HepG2 (cell line): Measurements from ENCODE around the gene ACACB. TPM values are rescaled to one million over a fixed set of nuclear protein-coding genes. Genes with fewer than 3 reads are reported as not detected.

ENCODE experiments used
- ATAC-seq: fragments of 200-7000 bp; cut with Tn5 transposase; 3 replicates; pipeline ENCODE4 v1.9.1; 2020; ENCODE audit warnings: mild to moderate bottlenecking, moderate library complexity
- BruUV-seq: library from RNA; stranded (reverse); fragments of 400-500 nt; replicated peaks from 2 replicates; lab custom pipeline; 2021; lab: Mats Ljungman, UMichigan
- CTCF ChIA-PET: fragments of 300-600 bp; formaldehyde crosslinking; extraction: SDS; loops from one replicate; lab custom pipeline; 2021; ENCODE audit warnings: low total read pairs, inconsistent platforms, low intra/inter-chr PET ratio; lab: Yijun Ruan, JAX
- POLR2A ChIA-PET: fragments of 350-600 bp; sonication (Branson Sonifier 250); formaldehyde crosslinking; loops from one replicate; lab custom pipeline; 2020; ENCODE audit warnings: antibody characterized with exemption, inconsistent platforms; lab: Yijun Ruan, JAX
- DNase-seq: peaks from one replicate; pipeline ENCODE4 v3.0.0-alpha.2; 2015; ENCODE audit warnings: low spot score
- FAIRE-seq: peaks from 3 replicates; lab custom pipeline; 2011; peaks lifted over from hg19 to GRCh38; lab: Jason Lieb, UNC
- H2AFZ ChIP-seq: one replicate; pipeline ENCODE4 v1.6.1; 2011; ENCODE audit warnings: low read length, inconsistent platforms
- H3K27ac ChIP-seq: fragments of 300-600 bp; 3 replicates; pipeline ENCODE4 v1.8.0; 2011; ENCODE audit warnings: mixed run types, mild to moderate bottlenecking, mixed read lengths, low read length, inconsistent platforms; ENCODE audit not compliant: insufficient read depth; ENCODE audit errors: extremely low read length
- H3K27me3 ChIP-seq, 2 experiments: fragments of 200-600 bp in 1 of 2; 2 replicates in 1 of 2; 3 replicates in 1 of 2; pipeline versions ENCODE4 v1.6.0 to v1.8.0; 2011; ENCODE audit warnings: low read length in 2 of 2, mild to moderate bottlenecking in 2 of 2, moderate library complexity in 2 of 2, inconsistent platforms in 1 of 2; ENCODE audit not compliant: insufficient read depth in 2 of 2, control insufficient read depth in 1 of 2
- H3K36me3 ChIP-seq, 2 experiments: fragments of 200-600 bp in 1 of 2; replicated peaks in 1 of 2; 2 replicates in 1 of 2; 3 replicates in 1 of 2; pipeline versions ENCODE4 v1.5.1 to v1.8.0; 2011; ENCODE audit warnings: low read length in 2 of 2, inconsistent platforms in 1 of 2; ENCODE audit not compliant: insufficient read depth in 2 of 2, control insufficient read depth in 1 of 2
- H3K4me1 ChIP-seq: 2 replicates; pipeline ENCODE4 v1.5.1; 2012; ENCODE audit warnings: low read length, inconsistent platforms; ENCODE audit not compliant: insufficient read depth
- H3K4me2 ChIP-seq: 2 replicates; pipeline ENCODE4 v1.6.0; 2011; ENCODE audit warnings: low read depth, low read length, inconsistent platforms
- H3K4me3 ChIP-seq, 3 experiments: fragments of 200-600 bp in 1 of 3; sonication (generic), shearing (Covaris generic) in 1 of 3; replicated peaks in 1 of 3; 2 replicates each; pipeline ENCODE4 v1.5.1; 2011 to 2016; ENCODE audit warnings: low read length in 3 of 3, inconsistent platforms in 2 of 3, low read depth in 2 of 3, mild to moderate bottlenecking in 2 of 3, control low read depth in 1 of 3, mixed read lengths in 1 of 3; ENCODE audit not compliant: insufficient read depth in 1 of 3
- H3K79me2 ChIP-seq: one replicate; pipeline ENCODE4 v1.6.1; 2011; ENCODE audit warnings: low read length, inconsistent platforms; ENCODE audit not compliant: insufficient read depth
- H3K9ac ChIP-seq: 2 replicates; pipeline ENCODE4 v1.6.0; 2011; ENCODE audit warnings: mild to moderate bottlenecking, low read depth, low read length, inconsistent platforms; ENCODE audit not compliant: insufficient read depth
- H3K9me3 ChIP-seq: 2 replicates; pipeline ENCODE4 v1.5.1; 2012; ENCODE audit warnings: mild to moderate bottlenecking, low read length
- H4K20me1 ChIP-seq: 2 replicates; pipeline ENCODE4 v1.6.0; 2011; ENCODE audit warnings: inconsistent platforms, mild to moderate bottlenecking, low read length, moderate library complexity; ENCODE audit not compliant: insufficient read depth
- FOXJ3 ChIP-seq: sonication (generic); formaldehyde crosslinking; IDR thresholded peaks from 2 replicates; pipeline ENCODE4 v1.4.0; 2020; ENCODE audit warnings: missing genetic modification reagents, mild to moderate bottlenecking, borderline replicate concordance
- HNRNPH1 ChIP-seq: fragments of 200-400 bp; formaldehyde crosslinking; optimal IDR thresholded peaks from 2 replicates; pipeline ENCODE3; 2017; ENCODE audit warnings: mild to moderate bottlenecking, low read depth, low read length
- RBAK ChIP-seq: sonication (generic); formaldehyde crosslinking; IDR thresholded peaks from 2 replicates; pipeline ENCODE4 v1.5.1; 2020; ENCODE audit warnings: mild to moderate bottlenecking, missing genetic modification reagents
- ZMAT3 ChIP-seq: sonication (generic); formaldehyde crosslinking; conservative IDR thresholded peaks from 2 replicates; pipeline ENCODE4 v1.7.0; 2021; ENCODE audit warnings: missing genetic modification reagents
- ZMYM4 ChIP-seq: sonication (generic); formaldehyde crosslinking; IDR thresholded peaks from 2 replicates; pipeline ENCODE4 v1.8.1; 2023; ENCODE audit warnings: mild to moderate bottlenecking, missing genetic modification reagents
- ZNF782 ChIP-seq: sonication (generic); formaldehyde crosslinking; IDR thresholded peaks from 2 replicates; pipeline ENCODE4 v1.4.0; 2020; ENCODE audit warnings: missing genetic modification reagents, mild to moderate bottlenecking, borderline replicate concordance
- WGBS: methylation state at CpG from one replicate; pipeline ENCODE4 v1.1.6; 2017; ENCODE audit warnings: low lambda C conversion rate; 5-methylcytosine and 5-hydroxymethylcytosine counted together
- in situ Hi-C: cut with HindIII; loops from 2 replicates; pipeline ENCODE4 v1.10.0; 2017; ENCODE audit warnings: low pct_unique_long_range_greater_than_20kb; ENCODE audit not compliant: extremely low pct_ligation_motif_present
- intact Hi-C: fragments of 100-400 bp; cut with micrococcal nuclease; formaldehyde crosslinking; loops from one replicate; pipeline ENCODE4 v1.10.0; 2022; ENCODE audit not compliant: unreplicated experiment
- polyA plus RNA-seq, 8 experiments: library from polyadenylated mRNA; depleted of rRNA in 3 of 8; stranded (reverse) in 7 of 8; unstranded in 1 of 8; fragments of >200 nt; fragmentation: Illumina TruSeq in 4 of 8; extraction: Trizol in 4 of 8; gene quantifications; 2 replicates each; pipeline versions ENCODE4 v1.2.1 to v1.2.3, GENCODE V29; 2011 to 2016; ENCODE audit warnings: low read depth in 4 of 8, missing spikeins in 1 of 8, mixed read lengths in 1 of 8; ENCODE audit not compliant: insufficient read depth in 1 of 8
- total RNA-seq, 5 experiments: library from RNA; depleted of rRNA; stranded (reverse); fragments of >200 nt; fragmentation: Illumina TruSeq; extraction: Trizol; gene quantifications; 2 replicates each; pipeline ENCODE4 v1.2.3, GENCODE V29; 2016; ENCODE audit warnings: low read depth in 1 of 5
- TF ChIP-seq, protein P1 (sequence below): IDR thresholded peaks from 2 replicates; pipeline ENCODE4 v1.4.0; 2020; ENCODE audit warnings: mild to moderate bottlenecking, missing genetic modification reagents
- TF ChIP-seq, protein P2 (sequence below): sonication (generic); formaldehyde crosslinking; conservative IDR thresholded peaks from 2 replicates; pipeline ENCODE4 v1.4.0; 2020; ENCODE audit warnings: missing genetic modification reagents
- TF ChIP-seq, protein P3 (sequence below): sonication (generic); formaldehyde crosslinking; IDR thresholded peaks from 2 replicates; pipeline ENCODE4 v1.4.0; 2020; ENCODE audit warnings: missing genetic modification reagents, borderline replicate concordance

The ACACB gene
- total and polyA plus RNA-seq, 2 of the 13 experiments (the other 11 are each of a cell fraction or from before 2014, with no cell fraction given) = 6.2 to 8.6 TPM

DNA sequence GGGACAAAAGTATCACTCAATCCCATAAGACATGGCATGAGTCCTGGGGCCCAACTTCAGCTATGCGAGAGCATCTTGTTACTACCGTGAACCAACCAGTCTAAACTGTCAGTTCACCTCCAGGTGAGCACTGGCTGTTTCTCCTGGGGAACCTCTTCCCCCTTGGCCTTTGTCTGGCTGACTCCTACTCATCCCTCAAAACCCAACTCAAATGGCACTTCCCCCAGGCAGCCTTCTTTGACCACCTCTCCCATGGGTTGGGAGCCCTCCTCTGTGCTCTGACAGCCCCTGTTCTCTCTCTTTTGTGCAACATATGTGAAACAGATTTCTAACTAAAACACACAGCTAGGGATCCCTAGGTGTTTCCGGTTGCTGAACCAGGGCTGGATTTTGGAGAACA lies 155.0 kb downstream of the ACACB start (continued):
- TF ChIP-seq, protein P1, sequence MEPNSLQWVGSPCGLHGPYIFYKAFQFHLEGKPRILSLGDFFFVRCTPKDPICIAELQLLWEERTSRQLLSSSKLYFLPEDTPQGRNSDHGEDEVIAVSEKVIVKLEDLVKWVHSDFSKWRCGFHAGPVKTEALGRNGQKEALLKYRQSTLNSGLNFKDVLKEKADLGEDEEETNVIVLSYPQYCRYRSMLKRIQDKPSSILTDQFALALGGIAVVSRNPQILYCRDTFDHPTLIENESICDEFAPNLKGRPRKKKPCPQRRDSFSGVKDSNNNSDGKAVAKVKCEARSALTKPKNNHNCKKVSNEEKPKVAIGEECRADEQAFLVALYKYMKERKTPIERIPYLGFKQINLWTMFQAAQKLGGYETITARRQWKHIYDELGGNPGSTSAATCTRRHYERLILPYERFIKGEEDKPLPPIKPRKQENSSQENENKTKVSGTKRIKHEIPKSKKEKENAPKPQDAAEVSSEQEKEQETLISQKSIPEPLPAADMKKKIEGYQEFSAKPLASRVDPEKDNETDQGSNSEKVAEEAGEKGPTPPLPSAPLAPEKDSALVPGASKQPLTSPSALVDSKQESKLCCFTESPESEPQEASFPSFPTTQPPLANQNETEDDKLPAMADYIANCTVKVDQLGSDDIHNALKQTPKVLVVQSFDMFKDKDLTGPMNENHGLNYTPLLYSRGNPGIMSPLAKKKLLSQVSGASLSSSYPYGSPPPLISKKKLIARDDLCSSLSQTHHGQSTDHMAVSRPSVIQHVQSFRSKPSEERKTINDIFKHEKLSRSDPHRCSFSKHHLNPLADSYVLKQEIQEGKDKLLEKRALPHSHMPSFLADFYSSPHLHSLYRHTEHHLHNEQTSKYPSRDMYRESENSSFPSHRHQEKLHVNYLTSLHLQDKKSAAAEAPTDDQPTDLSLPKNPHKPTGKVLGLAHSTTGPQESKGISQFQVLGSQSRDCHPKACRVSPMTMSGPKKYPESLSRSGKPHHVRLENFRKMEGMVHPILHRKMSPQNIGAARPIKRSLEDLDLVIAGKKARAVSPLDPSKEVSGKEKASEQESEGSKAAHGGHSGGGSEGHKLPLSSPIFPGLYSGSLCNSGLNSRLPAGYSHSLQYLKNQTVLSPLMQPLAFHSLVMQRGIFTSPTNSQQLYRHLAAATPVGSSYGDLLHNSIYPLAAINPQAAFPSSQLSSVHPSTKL (CRISPR knock-in tag) = no peak
- TF ChIP-seq ZMYM4 (CRISPR knock-in tag) = no peak

DNA sequence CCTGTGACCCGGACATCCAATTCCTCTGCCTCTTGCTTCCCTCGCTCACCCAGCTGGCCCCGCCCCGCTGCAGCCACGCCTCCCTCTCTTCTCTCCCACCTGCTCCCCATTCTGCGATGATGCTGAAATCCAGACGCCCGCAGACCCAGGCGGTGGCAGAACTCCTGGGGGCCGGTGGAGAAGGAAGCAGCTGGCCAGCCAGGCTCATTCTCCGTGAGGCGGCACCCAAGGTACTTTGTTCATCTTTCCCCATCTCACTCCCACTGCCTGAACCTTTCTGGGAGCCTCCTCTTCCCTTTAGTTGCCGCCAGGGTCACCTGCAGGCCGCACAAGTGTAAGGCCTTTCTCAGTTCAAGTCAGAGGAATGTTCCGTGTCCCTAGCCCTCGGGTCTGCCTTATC lies 157.0 kb downstream of the ACACB start:
- 50% methylated on average over 16 of the region's 16 CpGs for WGBS
- in situ Hi-C loops = no loop called here
- H3K79me2 ChIP-seq = no peaks in the 10 kb centered on the region
- TF ChIP-seq, protein P2, sequence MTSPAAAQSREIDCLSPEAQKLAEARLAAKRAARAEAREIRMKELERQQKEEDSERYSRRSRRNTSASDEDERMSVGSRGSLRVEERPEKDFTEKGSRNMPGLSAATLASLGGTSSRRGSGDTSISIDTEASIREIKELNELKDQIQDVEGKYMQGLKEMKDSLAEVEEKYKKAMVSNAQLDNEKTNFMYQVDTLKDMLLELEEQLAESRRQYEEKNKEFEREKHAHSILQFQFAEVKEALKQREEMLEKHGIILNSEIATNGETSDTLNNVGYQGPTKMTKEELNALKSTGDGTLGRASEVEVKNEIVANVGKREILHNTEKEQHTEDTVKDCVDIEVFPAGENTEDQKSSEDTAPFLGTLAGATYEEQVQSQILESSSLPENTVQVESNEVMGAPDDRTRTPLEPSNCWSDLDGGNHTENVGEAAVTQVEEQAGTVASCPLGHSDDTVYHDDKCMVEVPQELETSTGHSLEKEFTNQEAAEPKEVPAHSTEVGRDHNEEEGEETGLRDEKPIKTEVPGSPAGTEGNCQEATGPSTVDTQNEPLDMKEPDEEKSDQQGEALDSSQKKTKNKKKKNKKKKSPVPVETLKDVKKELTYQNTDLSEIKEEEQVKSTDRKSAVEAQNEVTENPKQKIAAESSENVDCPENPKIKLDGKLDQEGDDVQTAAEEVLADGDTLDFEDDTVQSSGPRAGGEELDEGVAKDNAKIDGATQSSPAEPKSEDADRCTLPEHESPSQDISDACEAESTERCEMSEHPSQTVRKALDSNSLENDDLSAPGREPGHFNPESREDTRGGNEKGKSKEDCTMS = no peak
- TF ChIP-seq HNRNPH1 (no peak), ZMAT3 (CRISPR knock-in tag) (no peak), ZNF782 (CRISPR knock-in tag) (no peak), RBAK (CRISPR knock-in tag) (no peak), FOXJ3 (CRISPR knock-in tag) (no peak)
- TF ChIP-seq, protein P3, sequence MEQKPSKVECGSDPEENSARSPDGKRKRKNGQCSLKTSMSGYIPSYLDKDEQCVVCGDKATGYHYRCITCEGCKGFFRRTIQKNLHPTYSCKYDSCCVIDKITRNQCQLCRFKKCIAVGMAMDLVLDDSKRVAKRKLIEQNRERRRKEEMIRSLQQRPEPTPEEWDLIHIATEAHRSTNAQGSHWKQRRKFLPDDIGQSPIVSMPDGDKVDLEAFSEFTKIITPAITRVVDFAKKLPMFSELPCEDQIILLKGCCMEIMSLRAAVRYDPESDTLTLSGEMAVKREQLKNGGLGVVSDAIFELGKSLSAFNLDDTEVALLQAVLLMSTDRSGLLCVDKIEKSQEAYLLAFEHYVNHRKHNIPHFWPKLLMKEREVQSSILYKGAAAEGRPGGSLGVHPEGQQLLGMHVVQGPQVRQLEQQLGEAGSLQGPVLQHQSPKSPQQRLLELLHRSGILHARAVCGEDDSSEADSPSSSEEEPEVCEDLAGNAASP (CRISPR knock-in tag) = no peak
- H3K4me3 ChIP-seq = no peak overlapping the region
- H3K27ac ChIP-seq = no peak overlapping the region
- DNase-seq = no peak
- no peak overlapping the region for H2AFZ ChIP-seq
- H3K9me3 ChIP-seq = no peaks in the 10 kb centered on the region
- CTCF ChIA-PET = no interaction called here
- H3K27me3 ChIP-seq = no peaks in the 10 kb centered on the region
- FAIRE-seq = no peak
- no peak for ATAC-seq
- H3K4me1 ChIP-seq = peaks cover 21% of the 10 kb centered on the region
- no peaks in the 10 kb centered on the region for H4K20me1 ChIP-seq
- POLR2A ChIA-PET = no interaction called here
- no TSS peak for BruUV-seq
- intact Hi-C loops = no loop called here
- H3K9ac ChIP-seq = no peak overlapping the region
- no peaks in the 10 kb centered on the region for H3K36me3 ChIP-seq
- H3K4me2 ChIP-seq = no peak overlapping the region
